Measurements from ENCODE around the gene ZNF574.
"Not testable (repeated sequence)": the region's sequence is repeated elsewhere in the genome, so short reads cannot be mapped to it uniquely, and the experiment has no call there.

The ZNF574 gene

DNA sequence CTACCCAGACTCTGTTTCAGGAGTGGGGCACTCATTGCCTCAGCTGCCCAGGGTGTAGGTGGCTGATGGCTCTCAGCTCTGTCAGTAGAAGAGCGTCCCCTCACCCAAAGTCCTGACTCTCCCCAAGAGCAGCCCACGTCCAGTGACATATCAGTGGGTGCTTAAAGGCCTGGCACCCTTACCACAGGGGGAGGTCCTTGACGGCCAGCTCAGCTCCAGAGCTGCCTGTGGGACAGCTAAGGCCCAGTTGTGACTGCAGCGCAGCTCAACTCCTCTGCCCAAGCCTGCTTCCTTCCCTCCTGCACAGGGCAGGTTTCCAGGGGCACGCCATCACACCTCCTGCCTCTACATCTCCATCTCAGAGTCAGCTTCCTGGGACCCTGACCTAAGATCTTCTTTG is 38.3 kb upstream of the ZNF574 start:
- no peak for ATAC-seq
- TF ChIP-seq, protein P1, sequence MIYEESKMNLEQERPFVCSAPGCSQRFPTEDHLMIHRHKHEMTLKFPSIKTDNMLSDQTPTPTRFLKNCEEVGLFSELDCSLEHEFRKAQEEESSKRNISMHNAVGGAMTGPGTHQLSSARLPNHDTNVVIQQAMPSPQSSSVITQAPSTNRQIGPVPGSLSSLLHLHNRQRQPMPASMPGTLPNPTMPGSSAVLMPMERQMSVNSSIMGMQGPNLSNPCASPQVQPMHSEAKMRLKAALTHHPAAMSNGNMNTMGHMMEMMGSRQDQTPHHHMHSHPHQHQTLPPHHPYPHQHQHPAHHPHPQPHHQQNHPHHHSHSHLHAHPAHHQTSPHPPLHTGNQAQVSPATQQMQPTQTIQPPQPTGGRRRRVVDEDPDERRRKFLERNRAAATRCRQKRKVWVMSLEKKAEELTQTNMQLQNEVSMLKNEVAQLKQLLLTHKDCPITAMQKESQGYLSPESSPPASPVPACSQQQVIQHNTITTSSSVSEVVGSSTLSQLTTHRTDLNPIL (CRISPR knock-in tag; IDR thresholded peaks at IDR 0.05; ENCODE audit: low read depth): no peak
- TF ChIP-seq ZFP3 (CRISPR knock-in tag; IDR thresholded peaks at IDR 0.05): no peak
- TF ChIP-seq, protein P2, sequence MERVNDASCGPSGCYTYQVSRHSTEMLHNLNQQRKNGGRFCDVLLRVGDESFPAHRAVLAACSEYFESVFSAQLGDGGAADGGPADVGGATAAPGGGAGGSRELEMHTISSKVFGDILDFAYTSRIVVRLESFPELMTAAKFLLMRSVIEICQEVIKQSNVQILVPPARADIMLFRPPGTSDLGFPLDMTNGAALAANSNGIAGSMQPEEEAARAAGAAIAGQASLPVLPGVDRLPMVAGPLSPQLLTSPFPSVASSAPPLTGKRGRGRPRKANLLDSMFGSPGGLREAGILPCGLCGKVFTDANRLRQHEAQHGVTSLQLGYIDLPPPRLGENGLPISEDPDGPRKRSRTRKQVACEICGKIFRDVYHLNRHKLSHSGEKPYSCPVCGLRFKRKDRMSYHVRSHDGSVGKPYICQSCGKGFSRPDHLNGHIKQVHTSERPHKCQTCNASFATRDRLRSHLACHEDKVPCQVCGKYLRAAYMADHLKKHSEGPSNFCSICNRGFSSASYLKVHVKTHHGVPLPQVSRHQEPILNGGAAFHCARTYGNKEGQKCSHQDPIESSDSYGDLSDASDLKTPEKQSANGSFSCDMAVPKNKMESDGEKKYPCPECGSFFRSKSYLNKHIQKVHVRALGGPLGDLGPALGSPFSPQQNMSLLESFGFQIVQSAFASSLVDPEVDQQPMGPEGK (CRISPR knock-in tag; IDR thresholded peaks at IDR 0.05; ENCODE audit: borderline replicate concordance): no peak
- TF ChIP-seq GLIS3 (CRISPR knock-in tag; IDR thresholded peaks at IDR 0.05): no peak
- TF ChIP-seq CSDC2 (CRISPR knock-in tag; IDR thresholded peaks at IDR 0.05): no peak
- TF ChIP-seq, protein P3, sequence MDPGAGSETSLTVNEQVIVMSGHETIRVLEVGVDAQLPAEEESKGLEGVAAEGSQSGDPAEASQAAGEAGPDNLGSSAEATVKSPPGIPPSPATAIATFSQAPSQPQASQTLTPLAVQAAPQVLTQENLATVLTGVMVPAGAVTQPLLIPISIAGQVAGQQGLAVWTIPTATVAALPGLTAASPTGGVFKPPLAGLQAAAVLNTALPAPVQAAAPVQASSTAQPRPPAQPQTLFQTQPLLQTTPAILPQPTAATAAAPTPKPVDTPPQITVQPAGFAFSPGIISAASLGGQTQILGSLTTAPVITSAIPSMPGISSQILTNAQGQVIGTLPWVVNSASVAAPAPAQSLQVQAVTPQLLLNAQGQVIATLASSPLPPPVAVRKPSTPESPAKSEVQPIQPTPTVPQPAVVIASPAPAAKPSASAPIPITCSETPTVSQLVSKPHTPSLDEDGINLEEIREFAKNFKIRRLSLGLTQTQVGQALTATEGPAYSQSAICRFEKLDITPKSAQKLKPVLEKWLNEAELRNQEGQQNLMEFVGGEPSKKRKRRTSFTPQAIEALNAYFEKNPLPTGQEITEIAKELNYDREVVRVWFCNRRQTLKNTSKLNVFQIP (CRISPR knock-in tag; IDR thresholded peaks at IDR 0.05; ENCODE audit: borderline replicate concordance, low read depth): no peak

DNA sequence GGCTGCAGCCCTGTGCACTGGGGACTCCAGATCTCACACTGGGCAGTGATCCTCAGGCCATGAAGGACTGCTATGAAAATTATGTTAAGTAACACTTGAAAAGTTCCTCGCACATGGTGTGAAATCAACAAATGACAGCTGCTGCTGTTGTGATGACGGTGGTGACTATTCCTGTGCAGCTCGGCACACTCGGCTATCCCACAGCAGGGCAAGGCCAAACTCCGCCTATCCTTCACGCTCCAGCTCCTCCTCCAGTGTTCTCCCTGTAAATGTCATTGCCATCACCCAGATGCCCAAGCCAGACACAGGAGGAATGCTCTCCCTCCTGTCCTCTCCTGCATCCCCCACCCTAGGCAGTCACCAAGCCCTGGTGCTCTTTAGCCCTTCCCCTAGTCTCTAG is 37.3 kb upstream of the ZNF574 start:
- TF ChIP-seq ARNTL (CRISPR knock-in tag; IDR thresholded peaks at IDR 0.05; ENCODE audit: borderline replicate concordance, low read depth) (no peak), ZNF70 (CRISPR knock-in tag; IDR thresholded peaks at IDR 0.05) (no peak), ZFP30 (CRISPR knock-in tag; IDR thresholded peaks at IDR 0.05) (no peak), ZNF565 (CRISPR knock-in tag; conservative IDR thresholded peaks at IDR 0.05; ENCODE audit: low read depth) (no peak), GLIS3 (CRISPR knock-in tag; IDR thresholded peaks at IDR 0.05) (no peak), ZC3H10 (CRISPR knock-in tag; IDR thresholded peaks at IDR 0.05) (no peak), SNAI2 (CRISPR knock-in tag; IDR thresholded peaks at IDR 0.05) (no peak), ZFP3 (CRISPR knock-in tag; IDR thresholded peaks at IDR 0.05) (no peak), ESRRG (CRISPR knock-in tag; IDR thresholded peaks at IDR 0.05) (no peak), TOX (CRISPR knock-in tag; IDR thresholded peaks at IDR 0.05; ENCODE audit: borderline replicate concordance) (no peak), PPARA (CRISPR knock-in tag; IDR thresholded peaks at IDR 0.05; ENCODE audit: borderline replicate concordance) (no peak), CSDC2 (CRISPR knock-in tag; IDR thresholded peaks at IDR 0.05) (no peak), OSR1 (CRISPR knock-in tag; IDR thresholded peaks at IDR 0.05) (no peak), RARB (CRISPR knock-in tag; IDR thresholded peaks at IDR 0.05) (no peak)
- TF ChIP-seq, protein P2 (CRISPR knock-in tag; IDR thresholded peaks at IDR 0.05; ENCODE audit: borderline replicate concordance): no peak
- TF ChIP-seq, protein P4, sequence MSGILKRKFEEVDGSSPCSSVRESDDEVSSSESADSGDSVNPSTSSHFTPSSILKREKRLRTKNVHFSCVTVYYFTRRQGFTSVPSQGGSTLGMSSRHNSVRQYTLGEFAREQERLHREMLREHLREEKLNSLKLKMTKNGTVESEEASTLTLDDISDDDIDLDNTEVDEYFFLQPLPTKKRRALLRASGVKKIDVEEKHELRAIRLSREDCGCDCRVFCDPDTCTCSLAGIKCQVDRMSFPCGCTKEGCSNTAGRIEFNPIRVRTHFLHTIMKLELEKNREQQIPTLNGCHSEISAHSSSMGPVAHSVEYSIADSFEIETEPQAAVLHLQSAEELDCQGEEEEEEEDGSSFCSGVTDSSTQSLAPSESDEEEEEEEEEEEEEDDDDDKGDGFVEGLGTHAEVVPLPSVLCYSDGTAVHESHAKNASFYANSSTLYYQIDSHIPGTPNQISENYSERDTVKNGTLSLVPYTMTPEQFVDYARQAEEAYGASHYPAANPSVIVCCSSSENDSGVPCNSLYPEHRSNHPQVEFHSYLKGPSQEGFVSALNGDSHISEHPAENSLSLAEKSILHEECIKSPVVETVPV (CRISPR knock-in tag; IDR thresholded peaks at IDR 0.05): no peak
- TF ChIP-seq, protein P1 (CRISPR knock-in tag; IDR thresholded peaks at IDR 0.05; ENCODE audit: low read depth): no peak
- no peak for ATAC-seq

DNA sequence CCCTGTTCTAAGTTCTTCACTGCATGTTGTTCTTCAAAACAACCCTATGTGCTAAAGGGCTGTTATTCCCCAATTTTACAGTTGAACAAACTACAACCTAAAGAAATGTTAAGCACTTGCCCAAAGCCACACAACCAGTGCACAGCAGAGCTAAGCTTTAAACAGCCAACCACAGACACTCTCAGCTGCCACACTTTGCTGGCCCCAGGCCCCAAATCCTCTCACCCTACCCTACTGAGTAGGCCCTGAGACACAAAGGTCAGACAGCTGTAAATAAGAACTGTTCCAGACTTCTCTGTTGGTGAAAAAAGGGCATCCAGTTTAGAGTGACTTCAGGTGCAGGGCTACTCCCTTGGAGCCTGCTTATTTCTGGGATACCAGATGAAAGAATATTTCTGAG is 35.9 kb upstream of the ZNF574 start:
- ATAC-seq: no peak

DNA sequence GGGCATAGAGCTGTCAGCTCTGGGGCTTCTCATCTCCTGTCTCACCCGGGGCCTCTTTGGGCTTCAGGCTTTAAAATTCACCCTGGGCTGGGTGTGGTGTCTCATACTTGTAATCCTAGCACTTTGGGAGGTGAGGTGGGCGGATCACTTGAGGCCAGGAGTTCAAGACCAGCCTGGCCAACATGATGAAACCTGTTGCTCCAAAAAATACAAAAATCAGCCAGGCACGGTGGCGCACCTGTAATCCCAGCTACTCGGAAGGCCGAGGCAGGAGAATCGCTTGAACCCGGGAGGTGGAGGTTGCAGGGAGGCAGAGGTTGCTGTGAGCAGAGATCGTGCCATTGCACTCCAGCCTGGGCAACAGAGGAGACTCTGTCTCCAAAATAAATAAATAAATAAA is 35.5 kb upstream of the ZNF574 start:
- ATAC-seq: not testable (repeated sequence)

More for the DNA sequence above, 35.9 kb upstream of the ZNF574 start:
- TF ChIP-seq ZFP3 (CRISPR knock-in tag; IDR thresholded peaks at IDR 0.05) (no peak), BACH2 (CRISPR knock-in tag; IDR thresholded peaks at IDR 0.05; ENCODE audit: borderline replicate concordance) (no peak), ZNF8 (CRISPR knock-in tag; IDR thresholded peaks at IDR 0.05) (no peak), PPARA (CRISPR knock-in tag; IDR thresholded peaks at IDR 0.05; ENCODE audit: borderline replicate concordance) (no peak), CSDC2 (CRISPR knock-in tag; IDR thresholded peaks at IDR 0.05) (no peak)
- TF ChIP-seq, protein P2 (CRISPR knock-in tag; IDR thresholded peaks at IDR 0.05; ENCODE audit: borderline replicate concordance): no peak
- TF ChIP-seq, protein P3 (CRISPR knock-in tag; IDR thresholded peaks at IDR 0.05; ENCODE audit: borderline replicate concordance, low read depth): no peak

Data from SK-N-SH treated with all-trans-retinoic acid at 6 μM for 48 hours (cell line).